SU-DHL-6 (cell line): Measurements from ENCODE around the gene PLB1.

Source experiments
- H2AFZ ChIP-seq: fragments of 200-600 bp; sonication (generic); 2 replicates; pipeline ENCODE4 v1.6.1; 2014; ENCODE audit warnings: low read depth, mild to moderate bottlenecking, moderate library complexity, mixed read lengths, antibody characterized with exemption, low read length; ENCODE audit not compliant: severe bottlenecking
- H3F3A ChIP-seq: fragments of 200-600 bp; shearing (Covaris generic); 2 replicates; pipeline ENCODE4 v1.6.0; 2016; ENCODE audit warnings: antibody characterized with exemption, mild to moderate bottlenecking; ENCODE audit not compliant: insufficient read depth
- H3K27ac ChIP-seq: fragments of 200-600 bp; sonication (generic); 2 replicates; pipeline ENCODE4 v1.5.1; 2016; ENCODE audit warnings: low read depth, mild to moderate bottlenecking, low read length, moderate library complexity, mixed read lengths
- H3K27me3 ChIP-seq: fragments of 200-600 bp; sonication (generic), shearing (Covaris generic); 2 replicates; pipeline ENCODE4 v1.6.0; 2014; ENCODE audit warnings: mild to moderate bottlenecking, low read length
- H3K36me3 ChIP-seq: fragments of 200-600 bp; sonication (generic); 2 replicates; pipeline ENCODE4 v1.6.1; 2014; ENCODE audit warnings: mild to moderate bottlenecking, low read length, mixed read lengths
- H3K4me2 ChIP-seq: fragments of 300-600, 200-600 bp; shearing (Covaris generic), sonication (generic); 2 replicates; pipeline ENCODE4 v1.6.0; 2014; ENCODE audit warnings: low read length, low read depth, mild to moderate bottlenecking; ENCODE audit not compliant: poor library complexity, severe bottlenecking
- H3K4me3 ChIP-seq: fragments of 200-600 bp; sonication (generic); 2 replicates; pipeline ENCODE4 v1.5.1; 2014; ENCODE audit warnings: antibody characterized with exemption, low read length, mild to moderate bottlenecking, mixed read lengths; ENCODE audit not compliant: insufficient read depth, poor library complexity, severe bottlenecking
- H3K79me2 ChIP-seq: fragments of 200-600 bp; sonication (generic); 2 replicates; pipeline ENCODE4 v1.6.1; 2014; ENCODE audit warnings: mild to moderate bottlenecking, low read length, moderate library complexity; ENCODE audit not compliant: insufficient read depth
- H3K9ac ChIP-seq: fragments of 200-600 bp; sonication (generic); 2 replicates; pipeline ENCODE4 v1.7.0; 2014; ENCODE audit warnings: mild to moderate bottlenecking, low read length
- H3K9me2 ChIP-seq: fragments of 200-600 bp; sonication (generic); replicated peaks from 2 replicates; pipeline ENCODE4 v1.6.1; 2014; ENCODE audit warnings: low read length; ENCODE audit not compliant: insufficient read depth
- H3K9me3 ChIP-seq: fragments of 200-600 bp; sonication (generic); 2 replicates; pipeline ENCODE4 v1.6.1; 2014; ENCODE audit warnings: low read length, mixed read lengths; ENCODE audit not compliant: insufficient read depth
- H4K20me1 ChIP-seq: fragments of 200-600 bp; sonication (generic); 2 replicates; pipeline ENCODE4 v1.6.1; 2014; ENCODE audit warnings: low read depth, mild to moderate bottlenecking, antibody characterized with exemption, low read length, moderate library complexity, mixed read lengths
- CTCF ChIP-seq: fragments of 200-600 bp; sonication (generic); IDR thresholded peaks from one replicate; pipeline ENCODE4 v1.5.1; 2017; ENCODE audit warnings: antibody characterized with exemption, mild to moderate bottlenecking, low read length, moderate library complexity; ENCODE audit not compliant: insufficient read depth, poor library complexity, severe bottlenecking
- EZH2phosphoT487 ChIP-seq: fragments of 200-600 bp; sonication (generic), shearing (Covaris generic); conservative IDR thresholded peaks from 2 replicates; pipeline ENCODE4 v1.6.1; 2018; ENCODE audit warnings: mild to moderate bottlenecking, antibody characterized with exemption, low read length, moderate library complexity, mixed read lengths

PLB1 gene

GRCh38 chr2:28544036-28544346 is 48.1 kb downstream of the PLB1 start:
- H3K4me2 ChIP-seq, result no peak overlapping the region
- no peaks in the 10 kb centered on the region for H3K9me2 ChIP-seq
- H3K36me3 ChIP-seq, result no peaks in the 10 kb centered on the region
- H3F3A ChIP-seq, result no peaks in the 10 kb centered on the region
- H4K20me1 ChIP-seq, result no peaks in the 10 kb centered on the region
- no peak for TF ChIP-seq EZH2phosphoT487
- TF ChIP-seq CTCF, result no peak
- no peak overlapping the region for H3K9ac ChIP-seq
- H3K27ac ChIP-seq, result no peak overlapping the region
- no peaks in the 10 kb centered on the region for H3K9me3 ChIP-seq
- no peak overlapping the region for H3K4me3 ChIP-seq
- H3K27me3 ChIP-seq, result no peaks in the 10 kb centered on the region
- no peak overlapping the region for H2AFZ ChIP-seq
- no peaks in the 10 kb centered on the region for H3K79me2 ChIP-seq

- no peak overlapping the region for H2AFZ ChIP-seq
Measured at GRCh38 chr2:28544405-28544921, 48.6 kb downstream of the PLB1 start.

GRCh38 chr2:28544922-28545589 is 49.2 kb downstream of the PLB1 start:
- Histone ChIP-seq H3K4me2 (no peak overlapping the region), H3K4me3 (no peak overlapping the region), H4K20me1 (no peaks in the 10 kb centered on the region), H3K27ac (no peak overlapping the region), H2AFZ (no peak overlapping the region), H3K36me3 (no peaks in the 10 kb centered on the region), H3K9me3 (no peaks in the 10 kb centered on the region), H3K79me2 (no peaks in the 10 kb centered on the region), H3K9ac (no peak overlapping the region), H3F3A (no peaks in the 10 kb centered on the region), H3K9me2 (no peaks in the 10 kb centered on the region), H3K27me3 (no peaks in the 10 kb centered on the region)
- no peak for TF ChIP-seq CTCF
- no peak for TF ChIP-seq EZH2phosphoT487

More at GRCh38 chr2:28544405-28544921, 48.6 kb downstream of the PLB1 start:
- H3K4me2 ChIP-seq, result no peak overlapping the region
- H3F3A ChIP-seq, result no peaks in the 10 kb centered on the region
- TF ChIP-seq CTCF (no peak), EZH2phosphoT487 (no peak)
- no peaks in the 10 kb centered on the region for H3K36me3 ChIP-seq
- H3K27ac ChIP-seq, result no peak overlapping the region
- no peak overlapping the region for H3K9ac ChIP-seq
- no peaks in the 10 kb centered on the region for H3K27me3 ChIP-seq
- no peaks in the 10 kb centered on the region for H3K79me2 ChIP-seq
- no peaks in the 10 kb centered on the region for H3K9me2 ChIP-seq
- no peaks in the 10 kb centered on the region for H4K20me1 ChIP-seq
- H3K4me3 ChIP-seq, result no peak overlapping the region
- H3K9me3 ChIP-seq, result no peaks in the 10 kb centered on the region
